ENCODE data around the gene OTUD7B. TPM values are rescaled to one million over a fixed set of nuclear protein-coding genes. Genes with fewer than 3 reads are reported as not detected.

OTUD7B gene
- total and polyA plus RNA-seq, 4 donors = 4.0 to 28.3 (median 17.1) TPM

- Histone ChIP-seq H3K27me3 (ENCODE audit: control insufficient read depth in 3 of 3, insufficient read depth in 3 of 3, low read length in 2 of 3) (no peaks in the 10 kb centered on the region), H3K4me3 (no peak overlapping the region), H3K36me3 (ENCODE audit: control insufficient read depth in 4 of 4, insufficient read depth in 4 of 4, low read length in 4 of 4) (peaks cover 0 to 6% (median 0%) of the 10 kb centered on the region in 4 donors), H3K4me1 (ENCODE audit: control insufficient read depth in 5 of 5, insufficient read depth in 5 of 5, low read length in 5 of 5) (peaks cover 0 to 23% (median 6%) of the 10 kb centered on the region in 5 donors), H3K9ac (ENCODE audit: insufficient read depth in 1 of 2, low read length in 2 of 2) (no peak overlapping the region), H3K27ac (ENCODE audit: low read depth in 1 of 2, low read length in 1 of 2) (no peak overlapping the region), H3K9me3 (ENCODE audit: control insufficient read depth in 4 of 4, insufficient read depth in 3 of 4, low read length in 3 of 4) (no peaks in the 10 kb centered on the region)
- no peak for TF ChIP-seq CTCF (IDR thresholded peaks at IDR 0.05; ENCODE audit: control extremely low read depth, extremely low read depth)
- WGBS, 2 donors = 58 to 78% methylated on average over 1 of the region's 1 CpG
- DNase-seq (no peak), ATAC-seq (ENCODE audit: insufficient read depth, low FRiP score) (no peak)
These were observed 17.3 kb downstream of the OTUD7B start for GRCh38 chr1:149993181-149993580.

- DNase-seq = no peak
- Histone ChIP-seq H3K4me1 (ENCODE audit: control insufficient read depth in 5 of 5, insufficient read depth in 5 of 5, low read length in 5 of 5) (peaks cover 0 to 18% (median 2%) of the 10 kb centered on the region in 5 donors), H3K4me3 (no peak overlapping the region), H3K27ac (ENCODE audit: low read depth in 1 of 2, low read length in 1 of 2) (no peak overlapping the region), H3K36me3 (ENCODE audit: control insufficient read depth in 4 of 4, insufficient read depth in 4 of 4, low read length in 4 of 4) (peaks cover 0 to 2% (median 0%) of the 10 kb centered on the region in 4 donors), H3K9me3 (ENCODE audit: control insufficient read depth in 4 of 4, insufficient read depth in 3 of 4, low read length in 3 of 4) (no peaks in the 10 kb centered on the region), H3K9ac (ENCODE audit: insufficient read depth in 1 of 2, low read length in 2 of 2) (no peak overlapping the region), H3K27me3 (ENCODE audit: control insufficient read depth in 3 of 3, insufficient read depth in 3 of 3, low read length in 2 of 3) (no peaks in the 10 kb centered on the region)
- ATAC-seq (ENCODE audit: insufficient read depth, low FRiP score) = no peak
- TF ChIP-seq CTCF (IDR thresholded peaks at IDR 0.05; ENCODE audit: control extremely low read depth, extremely low read depth) = no peak
- WGBS, 2 donors = 94% methylated on average over 1 of the region's 1 CpG
These were observed 23.3 kb downstream of the OTUD7B start for GRCh38 chr1:149987297-149987595.

- Histone ChIP-seq H3K36me3 (ENCODE audit: control insufficient read depth in 4 of 4, insufficient read depth in 4 of 4, low read length in 4 of 4) (no peaks in the 10 kb centered on the region), H3K9me3 (ENCODE audit: control insufficient read depth in 4 of 4, insufficient read depth in 3 of 4, low read length in 3 of 4) (no peaks in the 10 kb centered on the region), H3K9ac (ENCODE audit: insufficient read depth in 1 of 2, low read length in 2 of 2) (no peak overlapping the region), H3K27ac (ENCODE audit: low read depth in 1 of 2, low read length in 1 of 2) (peak overlapping the region in 1 of 2 donors; percentile 16), H3K27me3 (ENCODE audit: control insufficient read depth in 3 of 3, insufficient read depth in 3 of 3, low read length in 2 of 3) (no peaks in the 10 kb centered on the region), H3K4me1 (ENCODE audit: control insufficient read depth in 5 of 5, insufficient read depth in 5 of 5, low read length in 5 of 5) (peaks cover 0 to 18% (median 2%) of the 10 kb centered on the region in 5 donors), H3K4me3 (no peak overlapping the region)
- ATAC-seq (ENCODE audit: insufficient read depth, low FRiP score) (peak; percentile 58), DNase-seq (peak in 1 of 3 donors; percentile 46)
- 85 to 89% methylated on average over 4 of the region's 4 CpGs for WGBS, 2 donors
- no peak for TF ChIP-seq CTCF (IDR thresholded peaks at IDR 0.05; ENCODE audit: control extremely low read depth, extremely low read depth)
These were observed 23.8 kb downstream of the OTUD7B start for GRCh38 chr1:149986486-149987296.
